DMS114 treated with DMSO at 0.1 percent for 48 hours (cell line): Measurements from ENCODE around the gene KIAA0232.
"Not testable (repeated sequence)": the region's sequence is repeated elsewhere in the genome, so short reads cannot be mapped to it uniquely, and the experiment has no call there.

Source experiments
- DNase-seq: peaks from one replicate; lab custom pipeline; 2025; ENCODE audit not compliant: unreplicated experiment; lab: John Stamatoyannopoulos, UW

The KIAA0232 gene

DNA sequence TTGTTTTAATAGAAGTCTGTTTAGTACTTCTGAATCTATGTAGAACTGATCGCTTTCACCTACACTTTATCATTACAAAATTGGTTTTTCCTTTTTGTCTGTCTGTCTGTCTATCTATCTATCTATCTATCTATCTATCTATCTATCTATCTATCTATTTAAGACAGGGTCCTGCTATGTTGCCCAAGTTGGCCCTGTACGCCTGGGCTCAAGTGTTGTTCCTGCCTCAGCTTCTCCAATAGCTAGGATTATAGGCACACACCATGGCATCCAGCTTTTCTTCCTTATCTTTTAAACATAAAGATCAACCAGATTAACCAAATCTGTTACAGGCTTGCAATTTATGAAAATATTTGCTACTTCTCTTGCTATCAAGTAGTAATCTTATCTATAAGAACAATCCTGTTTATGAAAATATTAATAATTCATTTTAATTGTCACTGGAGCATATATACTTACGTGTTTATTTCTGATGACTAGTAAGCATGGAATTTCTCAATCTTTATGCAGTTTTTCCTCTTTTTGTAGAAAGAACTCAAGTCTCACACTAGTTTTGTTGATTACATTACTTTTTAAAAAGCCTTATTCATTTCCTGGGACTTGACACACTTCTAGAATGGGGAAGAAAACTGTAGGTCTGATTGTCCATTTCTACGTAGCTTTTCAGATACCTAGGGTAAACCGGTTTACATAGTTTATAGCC, 24.5 kb downstream of the KIAA0232 start:
- no peak for DNase-seq

DNA sequence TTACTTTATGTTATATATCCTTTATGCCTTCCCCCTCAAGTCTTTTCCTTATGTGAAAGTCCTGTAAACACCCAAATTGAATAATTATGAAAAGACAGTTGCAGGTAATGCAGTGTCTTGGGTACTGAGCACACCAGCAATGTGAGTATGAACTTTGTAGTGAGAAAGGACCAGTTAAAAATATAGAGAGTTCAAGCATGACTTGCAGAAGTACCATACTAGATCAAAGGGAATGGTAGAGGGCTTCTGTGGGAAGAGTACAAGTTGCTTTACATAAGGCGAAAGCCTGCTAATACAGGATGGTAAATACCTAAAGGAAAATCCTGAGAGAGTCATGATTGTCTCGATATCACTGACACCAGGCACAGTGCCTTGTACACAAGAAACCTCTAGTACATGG, 25.7 kb downstream of the KIAA0232 start:
- DNase-seq = no peak

DNA sequence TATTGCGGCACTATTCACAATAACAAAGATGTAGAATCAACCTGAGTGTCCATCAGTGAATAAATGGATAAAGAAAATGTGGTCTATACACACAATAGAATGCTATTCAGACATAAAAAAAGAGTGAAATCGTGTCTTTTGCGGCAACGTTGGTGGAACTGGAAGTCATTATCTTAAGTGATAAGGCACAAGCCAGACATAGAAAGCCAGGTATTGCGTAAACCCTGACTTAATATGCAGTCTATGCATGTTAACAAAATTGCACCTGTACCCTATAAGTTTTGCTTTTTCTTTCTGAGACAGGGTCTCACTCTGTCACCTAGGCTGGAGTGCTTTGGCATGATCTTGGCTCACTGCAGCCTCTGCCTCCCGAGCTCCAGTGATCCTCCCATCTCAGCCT, 28.6 kb downstream of the KIAA0232 start:
- DNase-seq = no peak

DNA sequence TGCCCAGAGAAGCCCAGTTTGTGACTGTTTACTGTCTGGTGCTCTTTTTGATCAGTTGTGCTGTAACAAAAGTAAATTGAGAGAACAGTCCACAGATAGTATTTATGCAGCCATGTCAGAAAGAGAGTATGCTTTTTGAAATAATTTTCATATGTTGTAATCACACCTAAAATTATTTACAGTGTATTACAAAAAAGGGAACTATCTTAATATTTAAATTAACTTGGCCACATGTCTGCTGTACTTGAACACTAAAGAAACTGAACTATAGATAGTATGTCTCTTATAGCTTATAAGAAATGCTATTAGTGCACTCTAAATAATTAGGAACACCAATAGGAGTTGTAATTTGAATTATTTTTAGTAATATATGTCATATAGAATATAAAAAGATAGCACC, 30.2 kb downstream of the KIAA0232 start:
- DNase-seq = no peak

DNA sequence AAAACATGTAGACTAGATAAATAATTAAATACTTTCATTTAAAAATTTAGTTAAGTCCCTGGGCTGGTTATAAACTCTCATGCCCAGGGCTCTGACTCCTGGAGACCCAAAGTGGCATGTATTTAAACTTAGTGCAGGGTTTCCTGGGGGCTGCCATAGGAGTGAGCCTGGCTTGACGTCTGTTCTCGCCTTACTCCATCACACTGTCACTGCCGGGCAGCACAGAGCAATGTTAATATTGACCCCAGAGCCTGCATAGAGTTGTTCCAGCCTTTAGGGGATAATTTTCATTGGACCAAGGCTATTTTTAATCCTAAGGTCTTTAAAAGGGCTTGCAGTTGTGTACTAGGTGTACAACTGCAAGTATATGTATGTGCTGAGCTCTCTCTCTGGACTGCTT, 31.2 kb downstream of the KIAA0232 start:
- DNase-seq = no peak

DNA sequence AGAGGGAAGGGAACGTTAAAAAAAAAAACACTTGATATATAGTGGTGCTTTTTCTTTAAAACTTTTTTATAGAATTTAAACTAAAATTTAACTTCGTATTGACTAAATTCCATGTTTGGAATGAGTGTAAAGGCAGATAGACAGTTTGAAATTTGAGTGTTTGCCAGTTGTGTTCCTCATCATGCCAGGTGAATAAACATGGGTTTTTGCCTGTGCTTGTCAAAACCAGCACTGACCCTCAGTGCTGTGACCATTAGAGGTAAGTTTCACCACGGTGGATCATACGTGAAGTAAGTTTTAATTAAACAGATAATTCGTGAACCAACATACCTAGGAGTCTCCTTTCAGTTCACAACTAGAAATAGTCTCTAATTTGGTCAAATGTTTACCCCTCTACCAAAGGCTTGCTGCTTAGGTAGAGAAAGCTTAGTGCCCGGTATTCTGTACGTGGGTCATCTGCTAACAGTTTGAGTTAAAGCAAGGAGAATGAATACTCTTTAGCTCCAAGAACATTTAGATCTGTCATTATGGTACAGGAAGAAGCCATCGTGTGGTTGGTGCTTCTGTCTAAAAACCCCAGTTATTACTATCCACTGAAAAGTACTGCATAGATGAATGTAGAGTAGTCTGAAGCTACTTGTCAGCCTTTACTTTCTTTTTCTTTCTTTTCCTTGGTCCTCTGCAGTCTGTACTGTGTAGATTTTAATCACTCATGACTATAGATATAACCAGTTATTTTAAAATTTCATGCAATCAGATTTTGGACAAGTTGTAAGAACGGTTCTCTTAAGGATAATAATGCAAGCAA, 32.7 kb downstream of the KIAA0232 start:
- no peak for DNase-seq

DNA sequence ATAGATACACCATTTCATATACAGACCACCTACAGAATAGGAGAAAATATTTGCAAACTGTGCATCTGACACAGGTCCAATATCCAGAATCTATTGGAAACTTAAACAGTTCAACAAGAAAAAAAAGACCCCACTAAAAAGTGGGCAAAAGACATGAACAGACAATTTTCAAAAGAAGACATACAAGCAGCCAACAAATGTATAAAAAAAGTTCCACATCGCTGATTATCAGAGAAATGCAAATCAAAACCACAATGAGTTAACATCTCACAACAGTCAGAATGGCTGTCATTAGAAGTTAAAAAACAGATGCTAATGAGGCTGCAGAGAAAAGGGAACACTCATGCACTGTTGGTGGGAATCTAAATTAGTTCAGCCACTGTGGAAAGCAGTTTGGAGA, 36.8 kb downstream of the KIAA0232 start:
- DNase-seq = no peak

DNA sequence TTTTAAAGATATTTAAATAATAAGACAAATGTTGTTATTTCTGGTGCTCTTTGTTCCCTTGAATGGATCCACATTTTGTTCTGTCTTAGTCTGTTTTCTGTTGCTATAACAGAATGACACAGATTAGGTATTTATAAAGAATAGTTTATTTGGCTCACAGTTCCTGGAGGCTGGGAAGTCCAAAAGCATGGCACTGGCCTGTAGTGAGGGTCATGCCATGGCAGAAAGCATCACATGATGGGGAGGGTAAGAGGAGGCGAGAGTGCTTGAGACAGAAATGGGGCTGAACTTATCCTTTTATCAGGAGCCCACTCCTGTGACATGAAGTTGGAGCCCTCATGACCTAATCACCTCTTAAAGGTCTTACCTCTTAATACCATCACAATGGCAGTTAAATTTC, 38.2 kb downstream of the KIAA0232 start:
- DNase-seq = no peak

DNA sequence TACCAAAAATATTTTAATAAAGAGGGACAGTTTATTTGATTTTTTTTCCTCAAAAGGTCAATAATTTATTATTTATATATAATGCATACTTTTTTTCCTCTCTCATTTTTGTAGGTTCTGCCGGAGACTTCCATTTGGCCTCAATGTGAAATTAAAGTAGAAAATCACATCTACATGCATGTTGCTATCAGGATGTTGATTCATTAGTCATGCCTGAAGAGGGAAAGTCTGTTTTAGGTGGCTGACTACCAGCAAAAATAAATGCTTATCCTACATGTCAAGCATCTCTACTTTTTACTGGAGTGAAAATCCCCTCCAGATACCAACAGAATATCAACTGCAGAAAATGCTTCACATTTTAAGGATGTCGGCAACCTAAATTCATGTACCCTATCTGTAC, 41.5 kb downstream of the KIAA0232 start:
- no peak for DNase-seq

DNA sequence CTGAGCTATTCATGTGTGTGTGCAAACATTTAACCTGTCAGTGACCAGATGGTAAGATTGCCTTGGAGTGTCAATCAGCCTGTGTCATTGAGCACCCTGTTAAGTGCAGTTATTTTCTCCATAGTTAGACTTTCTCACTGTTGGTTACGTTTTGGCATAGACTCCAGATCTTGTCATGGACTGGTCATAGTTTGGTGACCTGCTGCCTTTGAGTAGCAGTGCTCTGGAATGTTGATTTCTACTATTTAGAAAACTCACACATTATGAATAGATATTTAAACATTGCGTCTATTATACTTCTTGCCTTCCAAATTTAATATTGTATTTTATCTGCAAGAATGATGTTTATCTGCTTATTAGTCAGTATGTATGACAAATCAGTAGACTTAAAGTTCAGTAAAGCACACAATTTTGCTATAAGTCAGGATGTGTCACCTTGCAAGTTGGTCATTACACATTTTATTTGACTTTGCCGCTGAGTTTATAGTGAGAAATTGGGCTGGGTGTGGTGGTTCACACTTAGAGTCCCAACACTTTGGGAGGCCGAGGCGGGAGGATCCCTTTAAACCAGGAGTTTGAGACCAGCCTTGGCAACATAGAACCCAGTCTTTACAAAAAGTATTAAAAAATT, 42.4 kb downstream of the KIAA0232 start:
- DNase-seq = no peak

DNA sequence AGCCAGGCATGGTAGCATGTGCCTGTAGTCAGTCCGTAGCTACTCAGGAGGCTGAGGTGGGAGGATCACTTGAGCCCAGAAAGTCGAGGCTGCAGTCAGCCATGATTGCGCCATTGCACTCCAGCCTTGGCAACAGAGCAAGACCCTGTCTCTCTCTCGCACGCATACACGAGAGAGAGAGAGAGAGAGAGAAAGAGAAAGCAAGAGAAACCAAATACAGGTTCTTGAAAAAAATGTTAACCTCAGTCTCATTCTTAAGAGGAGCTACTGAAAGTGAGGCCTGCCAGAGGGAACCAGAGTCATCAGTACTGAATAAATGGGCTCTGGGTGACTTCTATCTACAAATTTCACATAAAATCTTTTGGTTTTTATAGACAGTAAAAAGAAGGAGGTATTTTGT, 42.9 kb downstream of the KIAA0232 start:
- DNase-seq = no peak

DNA sequence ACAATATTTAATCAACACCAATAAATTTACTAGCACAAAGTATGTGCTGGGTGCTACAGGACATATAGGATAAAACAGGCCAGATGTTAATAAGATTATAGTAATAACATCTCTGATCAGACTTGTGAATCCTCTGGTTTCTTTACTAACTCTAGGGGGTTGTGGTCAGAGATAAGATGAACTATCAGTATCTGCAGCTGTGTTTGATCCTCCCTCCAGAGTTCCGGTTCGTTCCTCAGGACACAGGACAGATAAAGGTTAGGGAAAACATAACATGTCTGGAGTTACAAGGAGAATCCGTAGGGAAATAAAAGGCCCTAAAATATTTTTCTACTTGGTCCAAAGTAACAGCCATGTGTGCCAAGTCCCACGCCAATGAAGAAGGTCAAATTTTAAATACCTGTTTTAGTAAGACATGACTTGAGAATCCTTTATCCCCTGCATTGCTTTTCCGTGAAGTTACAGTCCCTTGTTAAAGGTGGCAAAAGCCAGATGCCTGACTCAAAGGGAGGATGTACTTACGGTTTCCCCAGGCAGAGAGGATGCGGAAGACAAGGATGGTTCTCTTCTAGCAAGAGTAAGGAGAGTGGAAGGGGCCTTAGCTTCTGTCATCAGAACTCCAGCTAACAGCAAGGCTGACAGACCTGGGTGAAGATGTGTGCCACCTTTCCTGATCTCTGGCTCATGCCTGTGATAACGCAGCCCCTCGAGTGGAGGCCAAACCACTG, 44.4 kb downstream of the KIAA0232 start:
- DNase-seq = no peak

DNA sequence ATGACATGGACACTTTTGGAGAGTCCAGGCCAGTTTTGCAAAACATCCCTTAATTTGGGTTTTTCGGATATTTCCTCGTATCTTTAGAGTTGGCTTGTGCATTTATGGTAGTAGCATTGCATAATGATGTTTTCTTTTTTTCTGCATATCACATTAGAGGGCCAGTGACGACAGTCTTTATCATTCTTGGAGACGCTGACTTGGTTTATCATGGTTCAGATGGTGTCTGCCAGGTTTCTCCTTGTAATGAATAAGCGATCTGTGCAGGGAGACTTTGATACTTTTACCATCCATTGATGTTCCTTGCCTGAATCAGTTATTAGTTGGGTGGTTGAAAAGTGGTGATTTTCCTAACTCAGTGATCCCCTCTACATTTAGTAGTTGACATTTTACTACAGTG, 46.6 kb downstream of the KIAA0232 start:
- no peak for DNase-seq

DNA sequence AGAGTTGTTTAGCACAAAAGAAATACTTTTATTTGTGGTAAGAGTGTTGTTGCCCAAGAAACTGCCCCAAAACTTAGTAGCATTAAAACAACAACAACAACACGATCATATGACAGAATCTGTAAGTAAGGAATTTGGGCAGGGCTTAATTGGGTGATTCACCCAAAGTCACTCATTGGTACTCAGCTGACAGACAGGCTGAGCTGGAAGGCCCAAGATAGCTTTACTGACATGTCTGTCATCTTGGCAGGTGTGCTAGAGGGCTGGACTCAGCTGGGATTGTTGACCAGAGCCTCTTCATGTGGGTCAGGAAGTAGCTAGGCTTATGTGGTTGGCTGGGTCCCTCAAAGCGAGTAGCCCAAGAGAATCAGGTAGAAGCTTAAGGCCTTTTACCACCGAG, 52.3 kb downstream of the KIAA0232 start:
- DNase-seq = no peak

DNA sequence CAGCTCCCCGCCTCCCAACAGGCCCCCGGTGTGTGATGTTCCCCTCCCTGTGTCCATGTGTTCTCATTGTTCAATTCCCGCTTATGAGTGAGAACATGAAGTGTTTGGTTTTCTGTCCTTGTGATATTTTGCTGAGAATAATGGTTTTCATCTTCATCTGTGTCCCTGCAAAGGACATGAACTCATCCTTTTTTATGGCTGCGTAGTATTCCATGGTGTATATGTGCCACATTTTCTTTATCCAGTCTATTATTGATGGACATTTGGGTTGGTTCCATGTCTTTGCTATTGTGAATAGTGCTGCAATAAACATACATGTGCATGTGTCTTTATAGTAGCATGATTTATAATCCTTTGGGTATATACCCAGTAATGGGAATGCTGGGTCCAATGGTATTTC, 53.1 kb downstream of the KIAA0232 start:
- not testable (repeated sequence) for DNase-seq

DNA sequence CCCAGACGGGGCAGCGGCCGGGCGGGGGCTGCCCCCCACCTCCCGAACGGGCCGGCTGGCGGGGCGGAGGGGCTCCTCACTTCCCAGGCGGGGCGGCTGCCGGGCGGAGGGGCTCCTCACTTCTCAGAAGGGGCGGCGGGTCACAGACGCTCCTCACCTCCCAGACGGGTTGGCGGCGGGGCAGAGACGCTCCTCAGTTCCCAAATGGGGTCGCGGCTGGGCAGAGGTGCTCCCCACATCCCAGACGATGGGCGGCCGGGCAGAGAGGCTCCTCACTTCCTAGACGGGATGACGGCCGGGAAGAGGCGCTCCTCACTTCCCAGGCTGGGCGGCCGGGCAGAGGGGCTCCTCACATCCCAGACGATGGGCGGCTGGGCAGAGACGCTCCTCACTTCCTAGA, 54.6 kb downstream of the KIAA0232 start:
- not testable (repeated sequence) for DNase-seq

DNA sequence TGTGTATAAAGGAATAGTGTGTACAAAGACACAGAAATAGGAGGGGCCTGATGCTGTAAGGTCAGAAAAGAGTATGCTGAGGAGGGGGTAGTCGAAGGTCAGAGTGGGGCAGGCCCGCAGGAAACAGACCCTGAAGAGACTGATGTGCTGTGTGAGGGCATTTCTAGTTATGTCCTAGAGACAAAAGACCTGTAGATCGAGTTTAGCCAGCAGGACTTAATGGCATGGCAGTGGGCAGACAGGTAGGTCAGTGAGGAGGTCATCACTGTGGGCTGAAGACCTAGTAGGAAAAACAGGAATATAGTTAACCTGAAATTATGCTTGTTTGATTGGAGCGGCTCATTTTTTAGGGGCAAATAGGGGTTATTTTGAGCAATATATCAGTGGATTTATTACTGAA, 57.1 kb downstream of the KIAA0232 start:
- no peak for DNase-seq

DNA sequence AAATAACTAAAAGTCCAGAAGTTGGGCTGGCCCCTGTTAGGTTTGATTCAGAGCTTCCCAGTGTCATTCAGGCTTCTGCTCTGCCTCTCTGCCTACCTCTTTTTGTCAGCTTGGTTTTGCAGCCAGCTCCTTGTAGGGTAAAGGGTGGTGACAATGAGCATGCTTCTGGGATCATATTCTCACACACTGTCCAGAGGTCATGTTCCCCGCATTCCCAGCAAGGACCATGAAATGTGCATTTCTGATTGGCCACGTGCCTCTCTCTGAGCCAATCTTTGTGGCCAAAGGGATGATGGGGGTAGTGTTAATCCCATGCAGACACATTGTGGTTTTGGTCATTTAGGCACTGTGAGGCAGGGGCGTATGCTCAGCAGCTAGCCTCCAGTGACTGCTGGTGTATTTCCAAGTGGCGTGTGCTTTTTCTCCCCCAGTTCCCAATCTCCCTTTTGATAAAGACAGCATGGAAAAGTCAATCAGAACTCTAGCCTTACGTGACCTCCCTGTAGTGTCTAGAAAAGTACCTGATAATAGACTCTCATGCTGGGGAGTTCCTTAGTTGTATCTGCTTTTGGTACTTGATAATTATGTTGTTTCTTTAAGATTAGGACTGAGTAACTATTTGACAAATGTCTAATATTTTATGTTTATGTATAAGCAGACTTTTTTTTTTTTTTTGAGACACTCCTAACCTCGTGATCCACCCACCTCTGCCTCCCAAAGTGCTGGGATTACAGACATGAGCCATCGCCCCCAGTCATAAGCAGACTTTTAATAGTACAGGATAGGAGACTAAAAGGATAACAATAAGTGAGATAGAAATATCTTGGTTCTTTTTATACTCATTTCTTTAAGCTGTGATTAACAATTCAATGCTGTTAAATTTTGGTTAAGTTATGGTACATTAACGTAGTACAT, 57.8 kb downstream of the KIAA0232 start:
- DNase-seq = no peak

DNA sequence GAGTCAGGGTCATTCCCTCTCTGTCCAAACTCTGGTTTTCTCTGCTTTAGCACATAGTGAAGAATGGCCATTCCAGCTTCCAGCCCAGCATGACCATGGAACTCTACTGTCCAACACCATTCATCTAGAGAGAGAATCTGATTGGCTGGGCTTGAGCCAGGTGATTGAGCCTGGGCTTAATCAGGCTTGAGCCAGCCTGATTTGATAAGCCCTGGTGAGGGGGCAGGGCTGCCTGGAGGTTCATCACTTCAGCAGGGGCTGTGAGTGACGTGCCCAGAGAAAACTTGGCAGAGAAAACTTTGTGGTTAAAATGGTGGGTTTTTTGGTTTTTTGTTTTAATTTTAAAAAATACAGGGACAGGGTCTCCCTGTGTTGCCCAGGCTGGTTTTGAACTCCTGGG, 62.5 kb downstream of the KIAA0232 start:
- no peak for DNase-seq

DNA sequence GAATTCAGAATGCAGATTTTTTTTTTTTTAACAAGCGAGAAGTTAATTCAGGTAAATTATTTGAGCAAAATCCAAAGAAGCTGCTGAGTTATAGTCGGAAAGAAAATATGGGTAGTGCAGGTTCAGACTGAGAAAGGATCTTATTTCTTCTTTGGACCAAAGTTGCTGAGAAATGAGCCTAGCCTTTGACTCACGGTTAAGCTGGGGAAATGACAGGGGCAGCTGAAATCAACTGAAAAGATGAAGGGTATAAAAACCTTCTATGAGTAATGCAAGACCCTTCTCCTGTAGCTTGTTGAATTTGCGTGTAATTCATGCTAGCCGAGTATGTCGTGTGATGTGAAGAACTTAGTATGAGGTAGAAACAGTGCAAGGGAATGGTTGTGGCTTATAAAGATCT, 63.0 kb downstream of the KIAA0232 start:
- DNase-seq = no peak

DNA sequence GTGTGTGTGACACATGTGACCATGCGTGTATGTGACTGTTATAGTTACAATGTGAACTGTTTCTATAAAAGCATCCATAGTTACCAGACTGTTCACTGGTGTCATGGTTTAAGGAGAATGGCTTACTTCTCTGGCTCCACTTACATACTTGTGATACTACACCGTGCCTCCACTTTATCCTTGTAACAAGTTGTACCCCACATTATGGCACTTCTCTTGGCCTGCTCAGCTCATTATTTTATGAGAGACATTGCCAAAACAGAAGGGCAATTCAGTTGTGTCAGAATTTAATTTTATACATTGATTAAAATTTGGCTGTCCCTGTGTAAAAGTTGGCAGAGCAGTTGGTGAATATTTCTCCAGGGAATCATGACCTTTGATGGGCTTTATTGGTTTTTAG, 64.7 kb downstream of the KIAA0232 start:
- DNase-seq = no peak
